Measurements from ENCODE around the gene NTHL1.

GRCh38 chr16:2058420-2058819 lies 10.8 kb upstream of the NTHL1 start:
- TF ChIP-seq, protein P1, sequence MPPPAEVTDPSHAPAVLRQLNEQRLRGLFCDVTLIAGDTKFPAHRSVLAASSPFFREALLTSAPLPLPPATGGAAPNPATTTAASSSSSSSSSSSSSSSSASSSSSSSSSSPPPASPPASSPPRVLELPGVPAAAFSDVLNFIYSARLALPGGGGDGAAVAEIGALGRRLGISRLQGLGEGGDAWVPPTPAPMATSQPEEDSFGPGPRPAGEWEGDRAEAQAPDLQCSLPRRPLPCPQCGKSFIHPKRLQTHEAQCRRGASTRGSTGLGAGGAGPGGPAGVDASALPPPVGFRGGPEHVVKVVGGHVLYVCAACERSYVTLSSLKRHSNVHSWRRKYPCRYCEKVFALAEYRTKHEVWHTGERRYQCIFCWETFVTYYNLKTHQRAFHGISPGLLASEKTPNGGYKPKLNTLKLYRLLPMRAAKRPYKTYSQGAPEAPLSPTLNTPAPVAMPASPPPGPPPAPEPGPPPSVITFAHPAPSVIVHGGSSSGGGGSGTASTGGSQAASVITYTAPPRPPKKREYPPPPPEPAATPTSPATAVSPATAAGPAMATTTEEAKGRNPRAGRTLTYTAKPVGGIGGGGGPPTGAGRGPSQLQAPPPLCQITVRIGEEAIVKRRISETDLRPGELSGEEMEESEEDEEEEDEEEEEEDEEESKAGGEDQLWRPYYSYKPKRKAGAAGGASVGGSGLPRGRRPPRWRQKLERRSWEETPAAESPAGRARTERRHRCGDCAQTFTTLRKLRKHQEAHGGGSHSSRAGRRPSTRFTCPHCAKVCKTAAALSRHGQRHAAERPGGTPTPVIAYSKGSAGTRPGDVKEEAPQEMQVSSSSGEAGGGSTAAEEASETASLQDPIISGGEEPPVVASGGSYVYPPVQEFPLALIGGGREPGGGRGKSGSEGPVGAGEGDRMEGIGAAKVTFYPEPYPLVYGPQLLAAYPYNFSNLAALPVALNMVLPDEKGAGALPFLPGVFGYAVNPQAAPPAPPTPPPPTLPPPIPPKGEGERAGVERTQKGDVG (CRISPR knock-in tag; IDR thresholded peaks at IDR 0.05), result no peak
- no peak for TF ChIP-seq ETV6 (conservative IDR thresholded peaks at IDR 0.05 in 1 of 2, IDR thresholded peaks at IDR 0.05 in 1 of 2; ENCODE audit: borderline replicate concordance in 1 of 2, low read depth in 1 of 2)
- TF ChIP-seq, protein P2, sequence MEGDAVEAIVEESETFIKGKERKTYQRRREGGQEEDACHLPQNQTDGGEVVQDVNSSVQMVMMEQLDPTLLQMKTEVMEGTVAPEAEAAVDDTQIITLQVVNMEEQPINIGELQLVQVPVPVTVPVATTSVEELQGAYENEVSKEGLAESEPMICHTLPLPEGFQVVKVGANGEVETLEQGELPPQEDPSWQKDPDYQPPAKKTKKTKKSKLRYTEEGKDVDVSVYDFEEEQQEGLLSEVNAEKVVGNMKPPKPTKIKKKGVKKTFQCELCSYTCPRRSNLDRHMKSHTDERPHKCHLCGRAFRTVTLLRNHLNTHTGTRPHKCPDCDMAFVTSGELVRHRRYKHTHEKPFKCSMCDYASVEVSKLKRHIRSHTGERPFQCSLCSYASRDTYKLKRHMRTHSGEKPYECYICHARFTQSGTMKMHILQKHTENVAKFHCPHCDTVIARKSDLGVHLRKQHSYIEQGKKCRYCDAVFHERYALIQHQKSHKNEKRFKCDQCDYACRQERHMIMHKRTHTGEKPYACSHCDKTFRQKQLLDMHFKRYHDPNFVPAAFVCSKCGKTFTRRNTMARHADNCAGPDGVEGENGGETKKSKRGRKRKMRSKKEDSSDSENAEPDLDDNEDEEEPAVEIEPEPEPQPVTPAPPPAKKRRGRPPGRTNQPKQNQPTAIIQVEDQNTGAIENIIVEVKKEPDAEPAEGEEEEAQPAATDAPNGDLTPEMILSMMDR (IDR thresholded peaks at IDR 0.05 in 2 of 3, conservative IDR thresholded peaks at IDR 0.05 in 1 of 3; ENCODE audit: control insufficient read depth in 2 of 3, extremely low read depth in 1 of 3, insufficient read depth in 1 of 3, low read depth in 3 of 3, low read length in 3 of 3), result no peak
- no peak for TF ChIP-seq TBL1XR1 (IDR thresholded peaks at IDR 0.05; ENCODE audit: low read depth, low read length)
- no peak for TF ChIP-seq POLR2AphosphoS5 (IDR thresholded peaks at IDR 0.05; ENCODE audit: low read length)
- TF ChIP-seq NFIC (IDR thresholded peaks at IDR 0.05; ENCODE audit: low read depth, low read length), result no peak
- no peak for TF ChIP-seq SP1 (IDR thresholded peaks at IDR 0.05; ENCODE audit: low read depth, low read length)
- TF ChIP-seq, protein P3, sequence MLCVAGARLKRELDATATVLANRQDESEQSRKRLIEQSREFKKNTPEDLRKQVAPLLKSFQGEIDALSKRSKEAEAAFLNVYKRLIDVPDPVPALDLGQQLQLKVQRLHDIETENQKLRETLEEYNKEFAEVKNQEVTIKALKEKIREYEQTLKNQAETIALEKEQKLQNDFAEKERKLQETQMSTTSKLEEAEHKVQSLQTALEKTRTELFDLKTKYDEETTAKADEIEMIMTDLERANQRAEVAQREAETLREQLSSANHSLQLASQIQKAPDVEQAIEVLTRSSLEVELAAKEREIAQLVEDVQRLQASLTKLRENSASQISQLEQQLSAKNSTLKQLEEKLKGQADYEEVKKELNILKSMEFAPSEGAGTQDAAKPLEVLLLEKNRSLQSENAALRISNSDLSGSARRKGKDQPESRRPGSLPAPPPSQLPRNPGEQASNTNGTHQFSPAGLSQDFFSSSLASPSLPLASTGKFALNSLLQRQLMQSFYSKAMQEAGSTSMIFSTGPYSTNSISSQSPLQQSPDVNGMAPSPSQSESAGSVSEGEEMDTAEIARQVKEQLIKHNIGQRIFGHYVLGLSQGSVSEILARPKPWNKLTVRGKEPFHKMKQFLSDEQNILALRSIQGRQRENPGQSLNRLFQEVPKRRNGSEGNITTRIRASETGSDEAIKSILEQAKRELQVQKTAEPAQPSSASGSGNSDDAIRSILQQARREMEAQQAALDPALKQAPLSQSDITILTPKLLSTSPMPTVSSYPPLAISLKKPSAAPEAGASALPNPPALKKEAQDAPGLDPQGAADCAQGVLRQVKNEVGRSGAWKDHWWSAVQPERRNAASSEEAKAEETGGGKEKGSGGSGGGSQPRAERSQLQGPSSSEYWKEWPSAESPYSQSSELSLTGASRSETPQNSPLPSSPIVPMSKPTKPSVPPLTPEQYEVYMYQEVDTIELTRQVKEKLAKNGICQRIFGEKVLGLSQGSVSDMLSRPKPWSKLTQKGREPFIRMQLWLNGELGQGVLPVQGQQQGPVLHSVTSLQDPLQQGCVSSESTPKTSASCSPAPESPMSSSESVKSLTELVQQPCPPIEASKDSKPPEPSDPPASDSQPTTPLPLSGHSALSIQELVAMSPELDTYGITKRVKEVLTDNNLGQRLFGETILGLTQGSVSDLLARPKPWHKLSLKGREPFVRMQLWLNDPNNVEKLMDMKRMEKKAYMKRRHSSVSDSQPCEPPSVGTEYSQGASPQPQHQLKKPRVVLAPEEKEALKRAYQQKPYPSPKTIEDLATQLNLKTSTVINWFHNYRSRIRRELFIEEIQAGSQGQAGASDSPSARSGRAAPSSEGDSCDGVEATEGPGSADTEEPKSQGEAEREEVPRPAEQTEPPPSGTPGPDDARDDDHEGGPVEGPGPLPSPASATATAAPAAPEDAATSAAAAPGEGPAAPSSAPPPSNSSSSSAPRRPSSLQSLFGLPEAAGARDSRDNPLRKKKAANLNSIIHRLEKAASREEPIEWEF (IDR thresholded peaks at IDR 0.05; ENCODE audit: insufficient replicate concordance, low read depth, low read length), result no peak
- no peak for TF ChIP-seq SIN3A (IDR thresholded peaks at IDR 0.05; ENCODE audit: low read depth, low read length)
